NB4 (cell line): ENCODE results near the gene FCRL1.

Experiments used
- CTCF ChIP-seq: IDR thresholded peaks from one replicate; pipeline ENCODE4 v1.5.1; 2012; ENCODE audit warnings: low read depth, low read length
- MAX ChIP-seq: IDR thresholded peaks from 2 replicates; pipeline ENCODE4 v1.6.1; 2011; ENCODE audit warnings: low read depth, low read length
- POLR2A ChIP-seq: IDR thresholded peaks from 2 replicates; pipeline ENCODE4 v1.6.1; 2011; ENCODE audit warnings: mild to moderate bottlenecking; ENCODE audit not compliant: insufficient read length; ENCODE audit errors: extremely low read depth

GRCh38 chr1:157856538-157856937 is 36.6 kb upstream of the FCRL1 start:
- TF ChIP-seq CTCF, result no peak
- TF ChIP-seq POLR2A, result no peak
- no peak for TF ChIP-seq MAX
